WTC11 (cell line): ENCODE data around the gene NBEA.

ENCODE experiments used
- ATF1 ChIP-seq: sonication (generic); formaldehyde crosslinking; IDR thresholded peaks from 2 replicates; pipeline ENCODE4 v1.8.1; 2023; ENCODE audit warnings: mild to moderate bottlenecking, moderate library complexity, missing genetic modification reagents
- CREB1 ChIP-seq: sonication (generic); formaldehyde crosslinking; IDR thresholded peaks from 2 replicates; pipeline ENCODE4 v1.8.0; 2023; ENCODE audit warnings: mild to moderate bottlenecking, missing genetic modification reagents
- ESRRA ChIP-seq: sonication (generic); formaldehyde crosslinking; IDR thresholded peaks from 2 replicates; pipeline ENCODE4 v1.8.1; 2022; ENCODE audit warnings: mild to moderate bottlenecking, missing genetic modification reagents, borderline replicate concordance
- IRF2 ChIP-seq: sonication (generic); formaldehyde crosslinking; IDR thresholded peaks from 2 replicates; pipeline ENCODE4 v1.8.0; 2022; ENCODE audit warnings: low read depth, missing genetic modification reagents, borderline replicate concordance
- NFE2L1 ChIP-seq: sonication (generic); formaldehyde crosslinking; IDR thresholded peaks from 2 replicates; pipeline ENCODE4 v1.8.1; 2023; ENCODE audit warnings: missing genetic modification reagents
- NFYB ChIP-seq: sonication (generic); formaldehyde crosslinking; conservative IDR thresholded peaks from 2 replicates; pipeline ENCODE4 v1.8.0; 2022; ENCODE audit warnings: low read depth, missing genetic modification reagents
- NR1H2 ChIP-seq: sonication (generic); formaldehyde crosslinking; IDR thresholded peaks from 2 replicates; pipeline ENCODE4 v1.9.0; 2021; ENCODE audit warnings: mild to moderate bottlenecking, moderate library complexity, missing genetic modification reagents
- TP53 ChIP-seq: sonication (generic); formaldehyde crosslinking; IDR thresholded peaks from 2 replicates; pipeline ENCODE4 v1.8.1; 2023; ENCODE audit warnings: mild to moderate bottlenecking, missing genetic modification reagents
- TF ChIP-seq, protein P1 (sequence below): fragments of 200-600 bp; IDR thresholded peaks from 2 replicates; pipeline ENCODE4 v1.8.0; 2022; ENCODE audit warnings: antibody characterized with exemption
- TF ChIP-seq, protein P2 (sequence below): sonication (generic); formaldehyde crosslinking; IDR thresholded peaks from 2 replicates; pipeline ENCODE4 v1.8.1; 2022; ENCODE audit warnings: low read depth, mild to moderate bottlenecking, moderate library complexity, missing genetic modification reagents, borderline replicate concordance
- TF ChIP-seq, protein P3 (sequence below): sonication (generic); formaldehyde crosslinking; IDR thresholded peaks from 2 replicates; pipeline ENCODE4 v1.8.1; 2023; ENCODE audit warnings: mild to moderate bottlenecking, moderate library complexity, missing genetic modification reagents
- TF ChIP-seq, protein P4 (sequence below): sonication (generic); formaldehyde crosslinking; IDR thresholded peaks from 2 replicates; pipeline ENCODE4 v1.8.1; 2023; ENCODE audit warnings: mild to moderate bottlenecking, missing genetic modification reagents, moderate library complexity
- TF ChIP-seq, protein P5 (sequence below): sonication (generic); formaldehyde crosslinking; IDR thresholded peaks from 2 replicates; pipeline ENCODE4 v1.8.0; 2022; ENCODE audit warnings: mild to moderate bottlenecking, missing genetic modification reagents

DNA sequence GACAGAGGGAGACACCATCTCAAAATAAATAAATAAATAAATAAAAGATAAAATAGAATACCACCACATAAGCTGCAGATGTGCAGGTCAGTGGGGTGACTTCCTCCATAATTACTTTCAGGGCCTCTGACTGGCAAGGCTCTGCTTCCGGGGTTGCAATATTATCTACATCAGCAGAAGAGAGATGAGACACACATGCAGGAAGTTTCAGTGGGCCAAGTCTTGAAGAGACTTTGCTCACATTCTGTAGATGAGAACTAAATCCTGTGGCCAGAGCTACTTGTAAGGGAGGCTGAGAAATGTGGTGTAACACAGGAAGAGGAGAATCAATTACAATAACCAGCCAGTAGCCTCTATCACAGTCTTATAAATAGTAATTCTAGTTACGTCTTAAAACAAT lies 624.3 kb downstream of the NBEA start:
- TF ChIP-seq ESRRA (CRISPR knock-in tag) (no peak), NFE2L1 (no peak), NR1H2 (CRISPR knock-in tag) (no peak), NFYB (CRISPR knock-in tag) (no peak), ATF1 (CRISPR knock-in tag) (no peak), CREB1 (CRISPR knock-in tag) (no peak), IRF2 (CRISPR knock-in tag) (no peak), TP53 (no peak)
- TF ChIP-seq, protein P1, sequence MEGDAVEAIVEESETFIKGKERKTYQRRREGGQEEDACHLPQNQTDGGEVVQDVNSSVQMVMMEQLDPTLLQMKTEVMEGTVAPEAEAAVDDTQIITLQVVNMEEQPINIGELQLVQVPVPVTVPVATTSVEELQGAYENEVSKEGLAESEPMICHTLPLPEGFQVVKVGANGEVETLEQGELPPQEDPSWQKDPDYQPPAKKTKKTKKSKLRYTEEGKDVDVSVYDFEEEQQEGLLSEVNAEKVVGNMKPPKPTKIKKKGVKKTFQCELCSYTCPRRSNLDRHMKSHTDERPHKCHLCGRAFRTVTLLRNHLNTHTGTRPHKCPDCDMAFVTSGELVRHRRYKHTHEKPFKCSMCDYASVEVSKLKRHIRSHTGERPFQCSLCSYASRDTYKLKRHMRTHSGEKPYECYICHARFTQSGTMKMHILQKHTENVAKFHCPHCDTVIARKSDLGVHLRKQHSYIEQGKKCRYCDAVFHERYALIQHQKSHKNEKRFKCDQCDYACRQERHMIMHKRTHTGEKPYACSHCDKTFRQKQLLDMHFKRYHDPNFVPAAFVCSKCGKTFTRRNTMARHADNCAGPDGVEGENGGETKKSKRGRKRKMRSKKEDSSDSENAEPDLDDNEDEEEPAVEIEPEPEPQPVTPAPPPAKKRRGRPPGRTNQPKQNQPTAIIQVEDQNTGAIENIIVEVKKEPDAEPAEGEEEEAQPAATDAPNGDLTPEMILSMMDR, result no peak
- TF ChIP-seq, protein P2, sequence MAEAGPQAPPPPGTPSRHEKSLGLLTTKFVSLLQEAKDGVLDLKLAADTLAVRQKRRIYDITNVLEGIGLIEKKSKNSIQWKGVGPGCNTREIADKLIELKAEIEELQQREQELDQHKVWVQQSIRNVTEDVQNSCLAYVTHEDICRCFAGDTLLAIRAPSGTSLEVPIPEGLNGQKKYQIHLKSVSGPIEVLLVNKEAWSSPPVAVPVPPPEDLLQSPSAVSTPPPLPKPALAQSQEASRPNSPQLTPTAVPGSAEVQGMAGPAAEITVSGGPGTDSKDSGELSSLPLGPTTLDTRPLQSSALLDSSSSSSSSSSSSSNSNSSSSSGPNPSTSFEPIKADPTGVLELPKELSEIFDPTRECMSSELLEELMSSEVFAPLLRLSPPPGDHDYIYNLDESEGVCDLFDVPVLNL (CRISPR knock-in tag), result no peak
- TF ChIP-seq, protein P3, sequence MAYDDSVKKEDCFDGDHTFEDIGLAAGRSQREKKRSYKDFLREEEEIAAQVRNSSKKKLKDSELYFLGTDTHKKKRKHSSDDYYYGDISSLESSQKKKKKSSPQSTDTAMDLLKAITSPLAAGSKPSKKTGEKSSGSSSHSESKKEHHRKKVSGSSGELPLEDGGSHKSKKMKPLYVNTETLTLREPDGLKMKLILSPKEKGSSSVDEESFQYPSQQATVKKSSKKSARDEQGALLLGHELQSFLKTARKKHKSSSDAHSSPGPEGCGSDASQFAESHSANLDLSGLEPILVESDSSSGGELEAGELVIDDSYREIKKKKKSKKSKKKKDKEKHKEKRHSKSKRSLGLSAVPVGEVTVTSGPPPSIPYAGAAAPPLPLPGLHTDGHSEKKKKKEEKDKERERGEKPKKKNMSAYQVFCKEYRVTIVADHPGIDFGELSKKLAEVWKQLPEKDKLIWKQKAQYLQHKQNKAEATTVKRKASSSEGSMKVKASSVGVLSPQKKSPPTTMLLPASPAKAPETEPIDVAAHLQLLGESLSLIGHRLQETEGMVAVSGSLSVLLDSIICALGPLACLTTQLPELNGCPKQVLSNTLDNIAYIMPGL (CRISPR knock-in tag), result no peak
- TF ChIP-seq, protein P4, sequence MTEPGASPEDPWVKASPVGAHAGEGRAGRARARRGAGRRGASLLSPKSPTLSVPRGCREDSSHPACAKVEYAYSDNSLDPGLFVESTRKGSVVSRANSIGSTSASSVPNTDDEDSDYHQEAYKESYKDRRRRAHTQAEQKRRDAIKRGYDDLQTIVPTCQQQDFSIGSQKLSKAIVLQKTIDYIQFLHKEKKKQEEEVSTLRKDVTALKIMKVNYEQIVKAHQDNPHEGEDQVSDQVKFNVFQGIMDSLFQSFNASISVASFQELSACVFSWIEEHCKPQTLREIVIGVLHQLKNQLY (CRISPR knock-in tag), result no peak
- TF ChIP-seq, protein P5, sequence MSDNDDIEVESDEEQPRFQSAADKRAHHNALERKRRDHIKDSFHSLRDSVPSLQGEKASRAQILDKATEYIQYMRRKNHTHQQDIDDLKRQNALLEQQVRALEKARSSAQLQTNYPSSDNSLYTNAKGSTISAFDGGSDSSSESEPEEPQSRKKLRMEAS (CRISPR knock-in tag), result no peak
